Lower lobe of right lung (tissue), 2 donors: ENCODE data around the gene SALL2. TPM values are rescaled to one million over a fixed set of nuclear protein-coding genes. Genes with fewer than 3 reads are reported as not detected.

Experiments
- ATAC-seq, 2 donors: fragments of 200-7000 bp; cut with Tn5 transposase; one replicate each; pipeline ENCODE4 v1.9.1; 2020 to 2022; ENCODE audit warnings: mild to moderate bottlenecking in 2 of 2, moderate library complexity in 2 of 2
- DNase-seq: peaks from one replicate; pipeline ENCODE4 v3.0.0-alpha.2; 2020
- H3K27ac ChIP-seq: fragments of 200-600 bp; one replicate; pipeline ENCODE4 v1.8.0; 2022
- H3K27me3 ChIP-seq: fragments of 200-600 bp; one replicate; pipeline ENCODE4 v1.8.0; 2022; ENCODE audit warnings: low read depth
- H3K36me3 ChIP-seq: fragments of 200-600 bp; one replicate; pipeline ENCODE4 v1.8.0; 2022; ENCODE audit warnings: mild to moderate bottlenecking
- H3K4me1 ChIP-seq: fragments of 200-600 bp; one replicate; pipeline ENCODE4 v1.8.0; 2022
- H3K4me3 ChIP-seq: fragments of 200-600 bp; one replicate; pipeline ENCODE4 v1.8.0; 2022; ENCODE audit warnings: mild to moderate bottlenecking
- H3K9me3 ChIP-seq: fragments of 200-600 bp; one replicate; pipeline ENCODE4 v1.8.0; 2022
- intact Hi-C: fragments of 100-400 bp; cut with DNase I; formaldehyde crosslinking; loops from one replicate; pipeline ENCODE4 v1.11.0; 2022
- total RNA-seq: library from RNA; stranded (reverse); fragmentation: NEBNext Ultra II Directional; extraction: Animal tissue kit (Norgen Biotek cat#: 25700); gene quantifications from one replicate; pipeline ENCODE4 v1.2.1, GENCODE V29; 2021
- TF ChIP-seq, protein P1 (sequence below): fragments of 200-600 bp; IDR thresholded peaks from one replicate; pipeline ENCODE4 v1.8.0; 2022; ENCODE audit warnings: antibody characterized with exemption, mild to moderate bottlenecking
- donor health status: DM: no; HTN: yes; CAD: no; lungs with severe emphysema.

SALL2 gene
- total RNA-seq, 1 donor from 2014 or later, result 7.1 TPM

DNA sequence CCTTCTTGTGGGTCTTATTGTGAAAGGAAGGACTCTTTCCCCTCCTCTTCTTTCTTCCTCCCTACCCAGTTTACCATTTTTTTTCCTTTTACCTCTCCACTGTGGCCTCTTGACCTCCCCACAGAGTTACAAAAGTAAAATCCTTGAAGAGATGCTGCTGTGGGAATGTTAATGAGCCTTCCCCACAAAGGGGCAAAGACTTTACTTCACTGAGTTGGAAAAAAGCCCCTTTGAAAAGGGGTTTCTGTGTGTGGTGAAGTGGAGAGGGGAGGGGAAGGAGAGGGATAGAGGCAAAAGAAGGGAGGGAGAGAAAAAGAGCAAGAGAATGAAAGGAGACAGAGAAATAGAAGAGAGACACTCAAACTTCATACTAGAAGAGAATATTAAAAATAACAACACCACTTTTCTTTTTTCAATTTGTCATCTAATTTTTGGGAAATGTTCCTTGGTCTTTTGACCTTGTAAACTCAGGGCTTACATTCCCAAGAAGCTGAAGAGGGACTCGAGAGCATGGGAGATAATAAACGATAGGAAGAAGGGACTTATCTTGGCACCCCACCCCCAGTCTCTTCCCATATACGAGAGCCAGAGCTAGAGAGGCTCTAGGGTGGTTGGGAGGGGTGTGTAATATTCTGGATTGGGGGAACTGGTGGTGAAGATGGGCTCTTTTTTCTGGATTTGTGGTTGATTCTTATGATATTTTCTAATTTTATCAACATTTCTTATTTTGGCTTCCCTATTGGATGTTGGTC is 13.2 kb upstream of the SALL2 start:
- Histone ChIP-seq H3K27me3 (peaks cover 35% of the 10 kb centered on the region), H3K27ac (no peak overlapping the region)
- intact Hi-C loops, result no loop called here

DNA sequence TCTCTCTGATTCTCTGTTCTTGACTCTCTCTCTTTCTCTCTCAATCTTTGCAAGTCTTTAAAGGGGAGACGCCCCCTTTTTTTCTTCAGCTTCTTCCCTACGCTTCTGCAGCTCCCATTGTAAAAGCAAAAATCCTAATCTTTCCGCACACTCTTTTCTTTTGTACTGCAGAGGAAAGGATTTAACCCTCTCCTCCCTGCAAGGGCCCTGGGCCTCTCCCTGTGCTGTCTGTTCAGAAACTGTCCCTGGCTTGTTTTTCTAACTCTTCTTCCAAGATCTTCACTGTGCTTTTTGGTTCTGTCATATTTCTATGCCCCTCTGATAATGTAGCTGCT is 10.9 kb upstream of the SALL2 start:
- TF ChIP-seq, protein P1, sequence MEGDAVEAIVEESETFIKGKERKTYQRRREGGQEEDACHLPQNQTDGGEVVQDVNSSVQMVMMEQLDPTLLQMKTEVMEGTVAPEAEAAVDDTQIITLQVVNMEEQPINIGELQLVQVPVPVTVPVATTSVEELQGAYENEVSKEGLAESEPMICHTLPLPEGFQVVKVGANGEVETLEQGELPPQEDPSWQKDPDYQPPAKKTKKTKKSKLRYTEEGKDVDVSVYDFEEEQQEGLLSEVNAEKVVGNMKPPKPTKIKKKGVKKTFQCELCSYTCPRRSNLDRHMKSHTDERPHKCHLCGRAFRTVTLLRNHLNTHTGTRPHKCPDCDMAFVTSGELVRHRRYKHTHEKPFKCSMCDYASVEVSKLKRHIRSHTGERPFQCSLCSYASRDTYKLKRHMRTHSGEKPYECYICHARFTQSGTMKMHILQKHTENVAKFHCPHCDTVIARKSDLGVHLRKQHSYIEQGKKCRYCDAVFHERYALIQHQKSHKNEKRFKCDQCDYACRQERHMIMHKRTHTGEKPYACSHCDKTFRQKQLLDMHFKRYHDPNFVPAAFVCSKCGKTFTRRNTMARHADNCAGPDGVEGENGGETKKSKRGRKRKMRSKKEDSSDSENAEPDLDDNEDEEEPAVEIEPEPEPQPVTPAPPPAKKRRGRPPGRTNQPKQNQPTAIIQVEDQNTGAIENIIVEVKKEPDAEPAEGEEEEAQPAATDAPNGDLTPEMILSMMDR, result no peak
- H3K9me3 ChIP-seq, result no peaks in the 10 kb centered on the region
- intact Hi-C loops, result no loop called here
- no peak overlapping the region for H3K27ac ChIP-seq
- H3K27me3 ChIP-seq, result peaks cover 37% of the 10 kb centered on the region
- H3K4me1 ChIP-seq, result peaks cover 11% of the 10 kb centered on the region
- H3K36me3 ChIP-seq, result no peaks in the 10 kb centered on the region
- DNase-seq (no peak), ATAC-seq (no peak)
- peak overlapping the region; percentile 40 for H3K4me3 ChIP-seq

More for the DNA sequence above, 13.2 kb upstream of the SALL2 start:
- H3K4me1 ChIP-seq, result peaks cover 11% of the 10 kb centered on the region
- TF ChIP-seq, protein P1, result no peak
- ATAC-seq (no peak), DNase-seq (no peak)
- H3K4me3 ChIP-seq, result no peak overlapping the region
- no peaks in the 10 kb centered on the region for H3K36me3 ChIP-seq
- H3K9me3 ChIP-seq, result no peaks in the 10 kb centered on the region

DNA sequence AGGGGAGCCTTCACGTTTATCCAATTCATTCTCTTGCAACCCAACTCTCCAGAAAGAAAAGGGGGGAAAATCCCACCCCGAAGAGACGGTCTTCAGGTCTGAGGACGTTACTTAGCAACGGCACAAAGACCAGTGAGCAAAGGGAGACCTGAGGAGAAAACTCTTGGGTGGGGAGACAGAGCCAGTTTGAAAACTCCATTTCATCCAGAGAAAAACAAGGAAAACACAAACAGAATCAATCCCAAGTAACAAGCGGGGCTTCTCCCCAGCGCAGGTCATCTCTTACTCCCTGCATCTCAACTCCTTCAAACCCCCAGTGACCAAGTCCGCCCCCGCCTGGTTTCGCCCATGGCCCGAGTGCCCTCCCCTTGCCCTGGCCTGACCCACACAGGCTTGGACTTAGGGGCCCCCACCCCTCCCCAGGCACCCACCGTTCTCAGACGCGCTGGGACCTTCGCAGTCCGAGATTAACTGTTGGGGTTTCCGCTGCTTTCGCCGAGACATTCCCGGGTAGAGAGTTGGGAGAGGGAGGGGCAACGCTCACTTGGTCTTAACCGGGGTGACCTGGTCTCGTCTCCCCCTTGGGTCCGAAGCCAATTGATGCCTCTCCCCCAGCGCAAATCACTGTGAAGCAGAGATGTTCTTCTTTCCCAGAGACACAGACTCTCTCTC is 10.4 kb upstream of the SALL2 start:
- Histone ChIP-seq H3K27ac (no peak overlapping the region), H3K4me1 (peaks cover 11% of the 10 kb centered on the region), H3K27me3 (peaks cover 38% of the 10 kb centered on the region), H3K9me3 (no peaks in the 10 kb centered on the region), H3K36me3 (no peaks in the 10 kb centered on the region), H3K4me3 (peak overlapping the region; percentile 40)
- peak in 1 of 2 donors; percentile 66 for ATAC-seq
- intact Hi-C loops, result no loop called here
- TF ChIP-seq, protein P1, result no peak
- no peak for DNase-seq

DNA sequence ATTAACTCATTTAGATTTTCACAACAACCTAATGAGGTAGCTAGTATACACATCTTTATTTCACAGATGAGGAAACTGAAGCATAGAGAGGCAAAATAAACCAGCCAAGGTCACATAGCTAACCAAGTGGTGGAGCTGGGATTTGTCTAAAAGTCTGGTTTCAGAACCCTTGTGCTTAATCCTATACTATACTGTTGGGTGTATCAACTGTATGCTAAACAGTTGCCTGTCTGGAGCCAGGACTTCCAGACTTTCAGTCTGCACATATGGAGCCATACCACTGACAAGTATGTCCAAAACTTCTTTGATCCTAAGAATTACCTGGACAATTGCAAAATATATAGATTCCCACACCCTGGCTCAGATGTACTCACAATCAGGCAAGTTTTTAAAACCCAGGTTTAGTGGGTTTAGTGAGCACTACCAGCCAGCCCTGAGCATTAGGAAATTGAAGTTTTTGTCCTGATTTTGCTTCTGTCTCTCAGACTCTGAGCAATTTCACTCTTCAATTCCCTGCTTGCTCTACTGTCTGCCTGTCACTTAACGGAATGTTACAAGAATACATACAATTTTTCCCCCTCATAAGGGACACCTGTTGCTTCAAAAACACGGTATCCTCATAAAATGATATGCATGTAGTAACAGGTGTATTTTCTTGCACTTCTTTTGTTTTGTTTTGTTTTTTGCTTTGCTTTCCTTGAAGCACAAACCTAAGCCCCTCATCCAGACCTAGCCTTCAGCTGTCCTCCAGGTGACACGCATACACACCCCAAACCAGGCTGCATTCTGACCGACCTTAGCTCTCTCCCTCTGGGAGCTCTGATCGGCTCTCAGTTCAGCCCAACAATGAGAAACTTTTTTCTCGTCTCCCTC is 9.6 kb upstream of the SALL2 start:
- H3K27ac ChIP-seq, result no peak overlapping the region
- intact Hi-C loops, result no loop called here
- ATAC-seq (peak in 1 of 2 donors; percentile 61), DNase-seq (no peak)
- H3K4me3 ChIP-seq, result peak overlapping the region; percentile 40
- peaks cover 11% of the 10 kb centered on the region for H3K4me1 ChIP-seq
- TF ChIP-seq, protein P1, result no peak
- H3K27me3 ChIP-seq, result peaks cover 34% of the 10 kb centered on the region
- H3K9me3 ChIP-seq, result no peaks in the 10 kb centered on the region
- no peaks in the 10 kb centered on the region for H3K36me3 ChIP-seq

DNA sequence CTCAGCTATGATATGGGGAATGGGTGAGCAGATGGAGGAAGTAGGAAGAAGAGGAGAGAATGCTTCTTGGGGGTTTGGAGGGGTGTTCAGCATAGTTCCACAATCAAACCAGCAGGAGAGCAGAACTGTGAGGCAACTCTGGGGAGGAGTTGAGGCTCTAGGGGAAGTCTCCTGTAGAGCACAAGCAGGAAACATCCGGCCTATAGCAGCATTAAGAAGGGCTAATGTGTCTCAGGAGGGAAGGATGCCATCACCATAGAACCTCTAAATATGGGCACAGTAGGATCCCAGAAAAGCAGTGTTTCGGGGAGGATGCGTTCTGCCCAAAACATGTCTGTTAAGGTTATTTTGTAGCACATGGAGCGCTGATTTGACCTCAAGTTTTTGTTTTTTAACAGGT is 8.4 kb upstream of the SALL2 start:
- Histone ChIP-seq H3K27me3 (peaks cover 34% of the 10 kb centered on the region), H3K36me3 (no peaks in the 10 kb centered on the region), H3K4me3 (no peak overlapping the region), H3K27ac (no peak overlapping the region), H3K4me1 (peaks cover 11% of the 10 kb centered on the region), H3K9me3 (no peaks in the 10 kb centered on the region)
- no peak for ATAC-seq
- intact Hi-C loops, result no loop called here
- no peak for DNase-seq
- TF ChIP-seq, protein P1, result no peak
